SK-N-SH (cell line): Measurements from ENCODE around the gene SYNE3. TPM values are rescaled to one million over a fixed set of nuclear protein-coding genes. Genes with fewer than 3 reads are reported as not detected.

Source experiments
- CTCF ChIA-PET: fragments of 300-600, 350-600 bp; formaldehyde crosslinking; extraction: SDS; loops from one replicate; lab custom pipeline; 2021; lab: Yijun Ruan, JAX
- POLR2A ChIA-PET: fragments of 350-600 bp; sonication (Branson Sonifier 250); formaldehyde crosslinking; extraction: SDS; loops from one replicate; lab custom pipeline; 2020; ENCODE audit warnings: antibody characterized with exemption, inconsistent platforms; lab: Yijun Ruan, JAX
- DNase-seq: peaks from one replicate; pipeline ENCODE4 v3.0.0; 2012
- H2AFZ ChIP-seq: fragments of 200-600 bp; sonication (generic); 2 replicates; pipeline ENCODE4 v1.8.1; 2016; ENCODE audit warnings: antibody characterized with exemption, mild to moderate bottlenecking, low read depth
- H3F3A ChIP-seq: fragments of 200-600 bp; sonication (generic); replicated peaks from 2 replicates; pipeline ENCODE3; 2016; ENCODE audit warnings: antibody characterized with exemption, mild to moderate bottlenecking; ENCODE audit not compliant: insufficient read depth
- H3K27ac ChIP-seq, 2 experiments: fragments of 200-500 bp in 1 of 2; fragments of 200-600 bp in 1 of 2; sonication (Bioruptor generic) in 1 of 2; sonication (generic), shearing (Covaris generic) in 1 of 2; 2 replicates each; pipeline versions ENCODE4 v1.5.1 to v1.6.1; 2014 to 2016; ENCODE audit warnings: low read depth in 2 of 2, inconsistent platforms in 1 of 2, low read length in 1 of 2, mild to moderate bottlenecking in 1 of 2, mixed read lengths in 1 of 2
- H3K27me3 ChIP-seq: fragments of 200-600 bp; sonication (generic), shearing (Covaris generic); 2 replicates; pipeline ENCODE4 v1.6.1; 2016; ENCODE audit warnings: mixed run types; ENCODE audit not compliant: insufficient read depth
- H3K36me3 ChIP-seq, 2 experiments: fragments of 200-500 bp in 1 of 2; fragments of 200-600 bp in 1 of 2; sonication (Bioruptor generic) in 1 of 2; sonication (generic) in 1 of 2; replicated peaks in 1 of 2; 2 replicates each; pipeline versions ENCODE3 to v1.5.1; 2014 to 2016; ENCODE audit warnings: low read length in 1 of 2, mild to moderate bottlenecking in 1 of 2; ENCODE audit not compliant: insufficient read depth in 2 of 2, control insufficient read depth in 1 of 2
- H3K4me1 ChIP-seq, 2 experiments: fragments of 200-500 bp in 1 of 2; fragments of 200-600 bp in 1 of 2; sonication (Bioruptor generic) in 1 of 2; sonication (generic), shearing (Covaris generic) in 1 of 2; 2 replicates each; pipeline versions ENCODE4 v1.5.1 to v1.6.1; 2014 to 2016; ENCODE audit warnings: low read depth in 1 of 2, low read length in 1 of 2, mixed run types in 1 of 2; ENCODE audit not compliant: insufficient read depth in 2 of 2, control insufficient read depth in 1 of 2
- H3K4me2 ChIP-seq: fragments of 200-600 bp; sonication (generic), shearing (Covaris generic); 2 replicates; pipeline ENCODE4 v1.6.1; 2017; ENCODE audit warnings: mixed run types
- H3K4me3 ChIP-seq, 2 experiments: fragments of 200-500 bp in 1 of 2; fragments of 200-600 bp in 1 of 2; sonication (Bioruptor generic) in 1 of 2; sonication (generic), shearing (Covaris generic) in 1 of 2; 2 replicates each; pipeline versions ENCODE4 v1.5.1 to v1.8.1; 2014 to 2016; ENCODE audit warnings: low read depth in 2 of 2, inconsistent platforms in 1 of 2, low read length in 1 of 2, mild to moderate bottlenecking in 1 of 2, mixed read lengths in 1 of 2, moderate library complexity in 1 of 2
- H3K79me2 ChIP-seq: fragments of 200-600 bp; sonication (generic); 2 replicates; pipeline ENCODE4 v1.8.1; 2017; ENCODE audit warnings: mild to moderate bottlenecking; ENCODE audit not compliant: insufficient read depth
- H3K9ac ChIP-seq: fragments of 200-600 bp; sonication (generic); 2 replicates; pipeline ENCODE4 v1.6.1; 2017; ENCODE audit warnings: mixed run types
- H3K9me2 ChIP-seq: fragments of 200-600 bp; sonication (generic); 2 replicates; pipeline ENCODE4 v1.6.1; 2017; ENCODE audit warnings: mixed run types
- H3K9me3 ChIP-seq: fragments of 200-600 bp; sonication (generic); 2 replicates; pipeline ENCODE4 v1.6.1; 2017; ENCODE audit warnings: mixed run types, mild to moderate bottlenecking, moderate library complexity
- H4K20me1 ChIP-seq: fragments of 200-600 bp; sonication (generic); 2 replicates; pipeline ENCODE4 v1.6.1; 2017; ENCODE audit warnings: mild to moderate bottlenecking, mixed run types; ENCODE audit not compliant: insufficient read depth
- CTCF ChIP-seq: fragments of 200-600 bp; sonication (generic); IDR thresholded peaks from 2 replicates; pipeline ENCODE4 v1.6.1; 2017; ENCODE audit warnings: antibody characterized with exemption, mild to moderate bottlenecking, moderate library complexity
- FOSL2 ChIP-seq: IDR thresholded peaks from 2 replicates; pipeline ENCODE4 v1.4.0; 2012; ENCODE audit warnings: low read depth, mild to moderate bottlenecking, moderate library complexity, borderline replicate concordance
- MAX ChIP-seq: IDR thresholded peaks from 2 replicates; pipeline ENCODE4 v1.4.0; 2012; ENCODE audit warnings: low read depth
- NFIC ChIP-seq: IDR thresholded peaks from 2 replicates; pipeline ENCODE4 v1.4.0; 2012; ENCODE audit warnings: borderline replicate concordance
- PBX3 ChIP-seq: IDR thresholded peaks from 2 replicates; pipeline ENCODE4; 2012
- POLR2AphosphoS5 ChIP-seq: IDR thresholded peaks from 2 replicates; pipeline ENCODE4 v1.6.1; 2012; ENCODE audit warnings: low read depth, low read length
- RAD21 ChIP-seq: IDR thresholded peaks from 2 replicates; pipeline ENCODE4 v1.6.1; 2012; ENCODE audit warnings: mild to moderate bottlenecking, low read length
- RCOR1 ChIP-seq: fragments of 150-350 bp; IDR thresholded peaks from 2 replicates; pipeline ENCODE4 v1.6.1; 2017; ENCODE audit warnings: antibody characterized with exemption, low read length
- RFX5 ChIP-seq: IDR thresholded peaks from 2 replicates; pipeline ENCODE4 v1.6.1; 2012; ENCODE audit warnings: mild to moderate bottlenecking, improper control_type of control experiment, low read length
- TAF1 ChIP-seq: IDR thresholded peaks from 2 replicates; pipeline ENCODE4 v1.6.1; 2012; ENCODE audit warnings: low read depth, mild to moderate bottlenecking, low read length, moderate library complexity, borderline replicate concordance
- TCF12 ChIP-seq: IDR thresholded peaks from 2 replicates; pipeline ENCODE4 v1.4.0; 2012
- TEAD4 ChIP-seq: IDR thresholded peaks from 2 replicates; pipeline ENCODE4 v1.4.0; 2012; ENCODE audit warnings: mild to moderate bottlenecking, borderline replicate concordance; ENCODE audit not compliant: insufficient read depth
- WGBS: methylation state at CpG from one replicate; pipeline ENCODE4 v1.1.6; 2017; ENCODE audit warnings: low lambda C conversion rate; 5-methylcytosine and 5-hydroxymethylcytosine counted together
- polyA plus RNA-seq, 3 experiments: library from polyadenylated mRNA; depleted of rRNA; stranded (reverse); fragments of >200 nt; gene quantifications; 2 replicates each; pipeline ENCODE4 v1.2.3, GENCODE V29; 2012

The SYNE3 gene
- polyA plus RNA-seq, 1 of the 3 experiments (the other 2 are of a cell fraction) = 2.0 TPM

GRCh38 chr14:95500201-95500681 lies 16.2 kb downstream of the SYNE3 start:
- no peak for DNase-seq
- TF ChIP-seq TAF1 (no peak), RFX5 (no peak), POLR2AphosphoS5 (no peak), TEAD4 (no peak), NFIC (no peak), FOSL2 (no peak)
- WGBS = 73% methylated on average over 8 of the region's 14 CpGs
- H3K4me2 ChIP-seq = no peak overlapping the region
- no peaks in the 10 kb centered on the region for H3K9me3 ChIP-seq
- H3K4me3 ChIP-seq = no peak overlapping the region
- peak overlapping the region in 1 of 2 experiments; percentile 45; a peak in 1 of 4 replicates for H3K27ac ChIP-seq
- H2AFZ ChIP-seq = no peak overlapping the region
- H3K79me2 ChIP-seq = 0 out of 2 replicates have a peak, but pooled peaks cover 4% of the 10 kb centered on the region
- no peaks in the 10 kb centered on the region for H3K27me3 ChIP-seq
- CTCF ChIA-PET = interaction anchor here (1.0 kb wide), 1 partner anchor 27 kb away, joined by 3 read pairs; no protein-coding TSS in a partner anchor
- peaks cover 27 to 45% of the 10 kb centered on the region in 2 experiments; a peak in 3 of 4 replicates for H3K4me1 ChIP-seq
- POLR2A ChIA-PET = no interaction called here
- H4K20me1 ChIP-seq = no peaks in the 10 kb centered on the region
- no peaks in the 10 kb centered on the region for H3K9me2 ChIP-seq
- H3K9ac ChIP-seq = no peak overlapping the region
- H3K36me3 ChIP-seq = no peaks in the 10 kb centered on the region
- H3F3A ChIP-seq = peaks cover 16% of the 10 kb centered on the region

- WGBS = 53% methylated on average over 1 of the region's 1 CpG
These were observed 17.1 kb downstream of the SYNE3 start for GRCh38 chr14:95499354-95499750.

GRCh38 chr14:95498622-95499353 lies 17.7 kb downstream of the SYNE3 start:
- Histone ChIP-seq H4K20me1 (no peaks in the 10 kb centered on the region), H3K27ac (peak overlapping the region; percentile 26 to 47; a peak in 3 of 4 replicates), H3F3A (peaks cover 16% of the 10 kb centered on the region), H3K27me3 (no peaks in the 10 kb centered on the region), H2AFZ (no peak overlapping the region), H3K79me2 (no peaks in the 10 kb centered on the region; the same call in 1 of the 2 replicates), H3K36me3 (no peaks in the 10 kb centered on the region), H3K9me2 (no peaks in the 10 kb centered on the region), H3K4me2 (no peak overlapping the region), H3K9me3 (no peaks in the 10 kb centered on the region), H3K4me3 (no peak overlapping the region), H3K9ac (no peak overlapping the region), H3K4me1 (peaks cover 20 to 41% of the 10 kb centered on the region in 2 experiments; a peak in 3 of 4 replicates)
- peak; percentile 41 for DNase-seq
- TF ChIP-seq MAX = peak; percentile 46; the same call in 1 of the 2 replicates
- TF ChIP-seq FOSL2 = no peak
- no peak for TF ChIP-seq RCOR1
- no peak for TF ChIP-seq CTCF
- TF ChIP-seq NFIC = peak; percentile 57
- TF ChIP-seq PBX3 = 0 out of 2 replicates have a peak, but pooled peaks have one; percentile 11
- peak; percentile 21; the same call in 1 of the 2 replicates for TF ChIP-seq TCF12
- TF ChIP-seq RAD21 = 0 out of 2 replicates have a peak, but pooled peaks have one; percentile 1
- 53% methylated on average over 7 of the region's 9 CpGs for WGBS
- ChIA-PET POLR2A (no interaction called here), CTCF (interaction anchor here (1.3 kb wide), 1 partner anchor 56 kb away, joined by 3 read pairs; no protein-coding TSS in a partner anchor)

More at GRCh38 chr14:95499354-95499750, 17.1 kb downstream of the SYNE3 start:
- POLR2A ChIA-PET = no interaction called here
- Histone ChIP-seq H2AFZ (no peak overlapping the region), H3K9ac (no peak overlapping the region), H3K27ac (peak overlapping the region; percentile 26 to 47; a peak in 3 of 4 replicates), H3K79me2 (no peaks in the 10 kb centered on the region), H3K27me3 (no peaks in the 10 kb centered on the region), H3K4me1 (peaks cover 23 to 41% of the 10 kb centered on the region in 2 experiments; a peak in 3 of 4 replicates), H3K9me2 (no peaks in the 10 kb centered on the region)
- DNase-seq = no peak
- TF ChIP-seq TCF12 = no peak
- TF ChIP-seq TAF1 = no peak
- TF ChIP-seq MAX = 0 out of 2 replicates have a peak, but pooled peaks have one; percentile 10
- TF ChIP-seq, all 33 proteins: peak for 1
- Histone ChIP-seq H4K20me1 (no peaks in the 10 kb centered on the region), H3K36me3 (no peaks in the 10 kb centered on the region), H3K4me3 (no peak overlapping the region), H3K4me2 (no peak overlapping the region), H3F3A (peaks cover 16% of the 10 kb centered on the region), H3K9me3 (no peaks in the 10 kb centered on the region)
- CTCF ChIA-PET = interaction anchor here (0.7 kb wide), 1 partner anchor 28 kb away, joined by 3 read pairs; no protein-coding TSS in a partner anchor
